NB4 (cell line): ENCODE results near the gene SLC43A2.

Experiments
- CTCF ChIP-seq: IDR thresholded peaks from one replicate; pipeline ENCODE4 v1.5.1; 2012; ENCODE audit warnings: low read depth, low read length
- POLR2A ChIP-seq: IDR thresholded peaks from 2 replicates; pipeline ENCODE4 v1.6.1; 2011; ENCODE audit warnings: mild to moderate bottlenecking; ENCODE audit not compliant: insufficient read length; ENCODE audit errors: extremely low read depth

GRCh38 chr17:1533661-1534325 lies 94.8 kb downstream of the SLC43A2 start:
- TF ChIP-seq CTCF (no peak), POLR2A (no peak)
